ENCODE data around the gene C2orf80.

- TF ChIP-seq, protein P1, sequence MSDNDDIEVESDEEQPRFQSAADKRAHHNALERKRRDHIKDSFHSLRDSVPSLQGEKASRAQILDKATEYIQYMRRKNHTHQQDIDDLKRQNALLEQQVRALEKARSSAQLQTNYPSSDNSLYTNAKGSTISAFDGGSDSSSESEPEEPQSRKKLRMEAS (IDR thresholded peaks at IDR 0.05; ENCODE audit: insufficient read depth, insufficient read length), result no peak
- no peak for TF ChIP-seq CTCF (IDR thresholded peaks at IDR 0.05; ENCODE audit: extremely low read depth in 1 of 2, insufficient read depth in 1 of 2, low read depth in 1 of 2, low read length in 2 of 2)
- no peak for TF ChIP-seq POLR2AphosphoS5 (IDR thresholded peaks at IDR 0.05; ENCODE audit: insufficient read depth, low read depth, low read length)
- no peak for TF ChIP-seq EZH2 (IDR thresholded peaks at IDR 0.05; ENCODE audit: borderline replicate concordance, low read depth, low read length, severe bottlenecking)
- TF ChIP-seq POLR2A (IDR thresholded peaks at IDR 0.05; ENCODE audit: low read depth, low read length), result no peak
Measured at GRCh38 chr2:208142925-208143799, 46.7 kb downstream of the C2orf80 start.
